A549 (cell line): ENCODE measurements around the gene ZCCHC24. TPM values are rescaled to one million over a fixed set of nuclear protein-coding genes. Genes with fewer than 3 reads are reported as not detected.
A peak's percentile ranks its signal among the peaks of the same experiment; 100 is the strongest.

Experiments used
- ATAC-seq, 2 experiments: fragments of 200-7000 bp in 1 of 2; fragments of >200 bp in 1 of 2; cut with Nextera tagmentation in 1 of 2; cut with Tn5 transposase in 1 of 2; 3 replicates each; pipeline versions ENCODE4 v1.8.0 to v1.9.1; 2018 to 2020; ENCODE audit warnings: mild to moderate bottlenecking in 1 of 2, moderate library complexity in 1 of 2
- CTCF ChIA-PET: fragments of 300-600 bp; sonication (Branson Sonifier 250); formaldehyde crosslinking; extraction: SDS; loops from one replicate; lab custom pipeline; 2021; ENCODE audit warnings: antibody characterized with exemption, inconsistent platforms; lab: Yijun Ruan, JAX
- POLR2A ChIA-PET: fragments of 350-600 bp; formaldehyde crosslinking; extraction: SDS; loops from one replicate; lab custom pipeline; 2021; ENCODE audit warnings: antibody characterized with exemption, inconsistent platforms; lab: Yijun Ruan, JAX
- DNase-seq, 2 experiments: peaks; one replicate each; pipeline versions ENCODE4 v3.0.0 to v3.0.0-alpha.2; 2011 to 2016; ENCODE audit warnings: low read depth in 1 of 2, low spot score in 1 of 2
- FAIRE-seq: peaks from 2 replicates; lab custom pipeline; 2011; peaks lifted over from hg19 to GRCh38; lab: Jason Lieb, UNC
- H3K27ac ChIP-seq, 2 experiments: fragments of >200 bp; sonication (Bioruptor Twin); formaldehyde crosslinking; 3 replicates each; pipeline ENCODE4 v1.5.1; 2016 to 2017
- H3K4me1 ChIP-seq: fragments of >200 bp; sonication (Bioruptor Twin); formaldehyde crosslinking; 3 replicates; pipeline ENCODE4 v1.6.1; 2016
- H3K4me2 ChIP-seq: fragments of >200 bp; sonication (Bioruptor Twin); formaldehyde crosslinking; 3 replicates; pipeline ENCODE4 v1.6.1; 2016
- H3K4me3 ChIP-seq: fragments of >200 bp; sonication (Bioruptor Twin); formaldehyde crosslinking; 3 replicates; pipeline ENCODE4 v1.5.1; 2016
- H3K9me3 ChIP-seq: fragments of >200 bp; sonication (Bioruptor Twin); formaldehyde crosslinking; 3 replicates; pipeline ENCODE4 v1.6.1; 2016
- BCL3 ChIP-seq: fragments of >200 bp; sonication (Bioruptor Twin); formaldehyde crosslinking; IDR thresholded peaks from 3 replicates; pipeline ENCODE4 v1.6.1; 2016
- BHLHE40 ChIP-seq: IDR thresholded peaks from 2 replicates; pipeline ENCODE4 v1.6.1; 2012; ENCODE audit warnings: low read depth, low read length, inconsistent platforms
- CEBPB ChIP-seq, 2 experiments: fragments of >200 bp in 1 of 2; sonication (Bioruptor Twin) in 1 of 2; formaldehyde crosslinking in 1 of 2; IDR thresholded peaks; 2 replicates each; pipeline ENCODE4 v1.6.1; 2012 to 2016
- CHD4 ChIP-seq: fragments of 200-600 bp; sonication (generic); IDR thresholded peaks from 2 replicates; pipeline ENCODE4 v1.6.1; 2016; ENCODE audit warnings: antibody characterized with exemption, mild to moderate bottlenecking, borderline replicate concordance
- CTCF ChIP-seq: fragments of >200 bp; sonication (Bioruptor Twin); formaldehyde crosslinking; IDR thresholded peaks from 3 replicates; pipeline ENCODE4 v1.5.1; 2016
- E2F6 ChIP-seq: IDR thresholded peaks from 2 replicates; pipeline ENCODE4 v1.6.1; 2012; ENCODE audit warnings: low read depth, borderline replicate concordance
- EHMT2 ChIP-seq: fragments of 200-600 bp; sonication (generic); IDR thresholded peaks from 2 replicates; pipeline ENCODE4 v1.6.1; 2016; ENCODE audit warnings: antibody characterized with exemption, low read depth, mild to moderate bottlenecking, moderate library complexity
- FOSL2 ChIP-seq, 2 experiments: fragments of 450-650 bp in 1 of 2; fragments of >200 bp in 1 of 2; sonication (Bioruptor Twin) in 1 of 2; formaldehyde crosslinking; IDR thresholded peaks; 2 replicates each; pipeline versions ENCODE4 v1.5.0 to v1.6.1; 2016 to 2020; ENCODE audit warnings: mild to moderate bottlenecking in 1 of 2, moderate library complexity in 1 of 2
- HDAC2 ChIP-seq: fragments of 200-600 bp; sonication (generic); IDR thresholded peaks from 2 replicates; pipeline ENCODE4 v1.6.1; 2016
- HOXA7 ChIP-seq: fragments of 250-450 bp; sonication (Bioruptor Pico); IDR thresholded peaks from 2 replicates; pipeline ENCODE4 v1.5.0; 2020; ENCODE audit warnings: mild to moderate bottlenecking, moderate library complexity
- JUN ChIP-seq, 2 experiments: fragments of >200 bp; sonication (Bioruptor Twin); formaldehyde crosslinking; IDR thresholded peaks; 2 replicates in 1 of 2; 3 replicates in 1 of 2; pipeline ENCODE4 v1.6.1; 2016 to 2017
- KDM1A ChIP-seq: fragments of 200-600 bp; sonication (generic); IDR thresholded peaks from 2 replicates; pipeline ENCODE4 v1.6.1; 2016; ENCODE audit warnings: low read depth, mild to moderate bottlenecking
- MAX ChIP-seq: IDR thresholded peaks from 2 replicates; pipeline ENCODE4 v1.6.1; 2012
- MYC ChIP-seq: IDR thresholded peaks from 2 replicates; pipeline ENCODE4 v1.6.1; 2012; ENCODE audit warnings: mild to moderate bottlenecking, inconsistent platforms, low read length, improper control_type of control experiment, borderline replicate concordance
- PHF8 ChIP-seq: fragments of 200-600 bp; sonication (generic); IDR thresholded peaks from 2 replicates; pipeline ENCODE4 v1.6.1; 2016; ENCODE audit warnings: low read depth, mild to moderate bottlenecking, antibody characterized with exemption, moderate library complexity, borderline replicate concordance
- POLR2A ChIP-seq: IDR thresholded peaks from 2 replicates; pipeline ENCODE4 v1.6.1; 2012; ENCODE audit warnings: mild to moderate bottlenecking, low read length
- REST ChIP-seq: fragments of 200-600 bp; sonication (generic); IDR thresholded peaks from 2 replicates; pipeline ENCODE4 v1.6.1; 2016; ENCODE audit warnings: antibody characterized with exemption, mild to moderate bottlenecking, moderate library complexity
- RFX5 ChIP-seq: fragments of 450-650 bp; IDR thresholded peaks from 2 replicates; pipeline ENCODE4 v1.7.1; 2014; ENCODE audit warnings: antibody characterized with exemption, mild to moderate bottlenecking, moderate library complexity
- TP53 ChIP-seq: fragments of 250-450 bp; sonication (Bioruptor Pico); IDR thresholded peaks from 2 replicates; pipeline ENCODE4 v1.5.0; 2021; ENCODE audit warnings: mild to moderate bottlenecking, moderate library complexity
- ZNF302 ChIP-seq: fragments of 250-450 bp; sonication (Bioruptor Pico); IDR thresholded peaks from 2 replicates; pipeline ENCODE4 v1.9.0; 2021; ENCODE audit warnings: inconsistent platforms, mild to moderate bottlenecking, moderate library complexity
- WGBS: methylation state at CpG from one replicate; pipeline ENCODE4 v1.1.6; 2017; ENCODE audit errors: missing lambda C conversion rate; 5-methylcytosine and 5-hydroxymethylcytosine counted together
- polyA plus RNA-seq, 4 experiments: library from polyadenylated mRNA; depleted of rRNA in 3 of 4; stranded (reverse); fragments of >200 nt; fragmentation: RNase III in 1 of 4; extraction: RNeasy Plus Mini Kit Qiagen cat#74134 plus additional on column Dnase treatment in 1 of 4; gene quantifications; 2 replicates in 3 of 4; 3 replicates in 1 of 4; pipeline ENCODE4 v1.2.3, GENCODE V29; 2011 to 2017

Gene ZCCHC24
- polyA plus RNA-seq, 2 of the 4 experiments (the other 2 are of a cell fraction), result 2.4 to 4.2 TPM

- TF ChIP-seq CHD4, result no peak
- TF ChIP-seq RFX5, result peak; percentile 80
- TF ChIP-seq, all 56 proteins: peak for 1
- Histone ChIP-seq H3K27ac (no peak overlapping the region), H3K4me2 (no peak overlapping the region), H3K4me3 (no peak overlapping the region), H3K4me1 (no peaks in the 10 kb centered on the region), H3K9me3 (peaks cover 21% of the 10 kb centered on the region)
- no peak for FAIRE-seq
- ChIA-PET POLR2A (no interaction called here), CTCF (interaction anchor here (0.5 kb wide), 1 partner anchor 1101 kb away, joined by 3 read pairs; no protein-coding TSS in a partner anchor)
- WGBS, result 35% methylated on average over 6 of the region's 6 CpGs
- no peak for ATAC-seq
- no peak for DNase-seq
Measured at GRCh38 chr10:79367426-79368189, 77.8 kb downstream of the ZCCHC24 start.

GRCh38 chr10:79361726-79362397 lies 83.6 kb downstream of the ZCCHC24 start:
- TF ChIP-seq JUN (IDR thresholded peaks at IDR 0.05), result no peak
- TF ChIP-seq MYC, result no peak
- no peak for TF ChIP-seq CHD4
- TF ChIP-seq TP53 (CRISPR knock-in tag), result no peak
- no peak for TF ChIP-seq EHMT2
- TF ChIP-seq MAX, result no peak
- no peak for TF ChIP-seq CTCF
- no peak for TF ChIP-seq BHLHE40
- TF ChIP-seq KDM1A, result no peak
- TF ChIP-seq BCL3, result no peak
- no peak for TF ChIP-seq CEBPB (IDR thresholded peaks at IDR 0.05)
- ChIA-PET CTCF (no interaction called here), POLR2A (no interaction called here)
- ATAC-seq (no peak), FAIRE-seq (no peak), DNase-seq (no peak)
- Histone ChIP-seq H3K4me3 (no peak overlapping the region), H3K4me1 (no peaks in the 10 kb centered on the region), H3K4me2 (no peak overlapping the region), H3K9me3 (no peaks in the 10 kb centered on the region), H3K27ac (no peak overlapping the region)
- WGBS, result 51% methylated on average over 4 of the region's 4 CpGs

- CTCF ChIA-PET, result interaction anchor here (1.0 to 4.9 kb wide), 3 partner anchors 13 to 107 kb away, joined by 4 to 27 read pairs (median 4); no protein-coding TSS in a partner anchor
- no peak for TF ChIP-seq POLR2A
- TF ChIP-seq HOXA7 (CRISPR knock-in tag), result no peak
- no peak for TF ChIP-seq PHF8
- TF ChIP-seq E2F6, result no peak
- TF ChIP-seq JUN (IDR thresholded peaks at IDR 0.05), result no peak
- TF ChIP-seq REST, result no peak
- TF ChIP-seq ZNF302 (CRISPR knock-in tag), result no peak
- no peak for TF ChIP-seq HDAC2
- no peak for TF ChIP-seq FOSL2 (IDR thresholded peaks at IDR 0.05)
- no peak for TF ChIP-seq FOSL2 (CRISPR knock-in tag; IDR thresholded peaks at IDR 0.05)
- no peak for TF ChIP-seq RFX5
Measured at GRCh38 chr10:79360499-79361342, 84.7 kb downstream of the ZCCHC24 start.

More at GRCh38 chr10:79360499-79361342, 84.7 kb downstream of the ZCCHC24 start:
- H3K4me1 ChIP-seq, result no peaks in the 10 kb centered on the region
- H3K4me3 ChIP-seq, result no peak overlapping the region
- DNase-seq (no peak), FAIRE-seq (no peak), ATAC-seq (no peak)
- 83% methylated on average over 5 of the region's 5 CpGs for WGBS
- no peaks in the 10 kb centered on the region for H3K9me3 ChIP-seq
- POLR2A ChIA-PET, result no interaction called here
- H3K4me2 ChIP-seq, result no peak overlapping the region
- H3K27ac ChIP-seq, result no peak overlapping the region
